ENCODE measurements around the gene BCAR3. TPM values are rescaled to one million over a fixed set of nuclear protein-coding genes. Genes with fewer than 3 reads are reported as not detected.

Gene BCAR3
- total RNA-seq, 4 donors from 2014 or later: 17.1 to 25.0 (median 22.9) TPM

DNA sequence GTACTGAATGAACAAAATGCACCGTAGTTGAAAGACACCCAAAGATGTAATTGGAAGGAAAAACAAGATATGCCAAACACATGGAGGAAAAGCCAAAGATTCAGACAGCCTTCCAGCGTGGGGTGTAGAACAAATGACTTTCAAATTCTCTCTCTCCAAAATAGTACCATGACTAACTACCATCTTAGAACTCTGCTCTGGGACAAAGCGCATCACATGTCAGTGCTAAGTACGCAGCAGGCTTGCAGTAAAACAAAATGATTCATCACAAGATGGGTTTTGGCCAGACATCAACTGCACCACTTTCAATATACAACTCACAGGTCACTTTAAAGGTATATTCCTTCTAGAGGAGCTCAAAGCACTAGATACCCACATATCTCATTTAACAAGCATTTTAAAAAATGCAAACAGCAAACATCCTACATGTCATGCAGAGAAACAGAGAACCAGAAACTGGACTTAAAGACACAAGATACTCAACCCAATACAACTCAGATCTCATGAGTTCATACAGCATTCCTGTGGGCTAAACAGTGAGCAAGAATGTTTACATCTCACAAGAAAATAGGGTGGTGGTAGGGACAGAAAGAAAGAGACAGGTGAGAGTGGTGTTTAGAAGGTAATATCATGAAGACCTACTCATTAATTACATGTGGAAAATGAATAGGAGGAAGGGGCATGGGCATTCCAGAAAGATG, 75.7 kb downstream of the BCAR3 start:
- TF ChIP-seq, protein P1, sequence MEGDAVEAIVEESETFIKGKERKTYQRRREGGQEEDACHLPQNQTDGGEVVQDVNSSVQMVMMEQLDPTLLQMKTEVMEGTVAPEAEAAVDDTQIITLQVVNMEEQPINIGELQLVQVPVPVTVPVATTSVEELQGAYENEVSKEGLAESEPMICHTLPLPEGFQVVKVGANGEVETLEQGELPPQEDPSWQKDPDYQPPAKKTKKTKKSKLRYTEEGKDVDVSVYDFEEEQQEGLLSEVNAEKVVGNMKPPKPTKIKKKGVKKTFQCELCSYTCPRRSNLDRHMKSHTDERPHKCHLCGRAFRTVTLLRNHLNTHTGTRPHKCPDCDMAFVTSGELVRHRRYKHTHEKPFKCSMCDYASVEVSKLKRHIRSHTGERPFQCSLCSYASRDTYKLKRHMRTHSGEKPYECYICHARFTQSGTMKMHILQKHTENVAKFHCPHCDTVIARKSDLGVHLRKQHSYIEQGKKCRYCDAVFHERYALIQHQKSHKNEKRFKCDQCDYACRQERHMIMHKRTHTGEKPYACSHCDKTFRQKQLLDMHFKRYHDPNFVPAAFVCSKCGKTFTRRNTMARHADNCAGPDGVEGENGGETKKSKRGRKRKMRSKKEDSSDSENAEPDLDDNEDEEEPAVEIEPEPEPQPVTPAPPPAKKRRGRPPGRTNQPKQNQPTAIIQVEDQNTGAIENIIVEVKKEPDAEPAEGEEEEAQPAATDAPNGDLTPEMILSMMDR (IDR thresholded peaks at IDR 0.05 in 4 of 5, conservative IDR thresholded peaks at IDR 0.05 in 1 of 5): no peak
- TF ChIP-seq POLR2A (IDR thresholded peaks at IDR 0.05): peak; percentile 73 to 80
- ATAC-seq: peak; percentile 89 to 93
- in situ Hi-C loops (cut with MboI; ENCODE audit: low sequenced_read_pairs in 4 of 4): no loop called here

DNA sequence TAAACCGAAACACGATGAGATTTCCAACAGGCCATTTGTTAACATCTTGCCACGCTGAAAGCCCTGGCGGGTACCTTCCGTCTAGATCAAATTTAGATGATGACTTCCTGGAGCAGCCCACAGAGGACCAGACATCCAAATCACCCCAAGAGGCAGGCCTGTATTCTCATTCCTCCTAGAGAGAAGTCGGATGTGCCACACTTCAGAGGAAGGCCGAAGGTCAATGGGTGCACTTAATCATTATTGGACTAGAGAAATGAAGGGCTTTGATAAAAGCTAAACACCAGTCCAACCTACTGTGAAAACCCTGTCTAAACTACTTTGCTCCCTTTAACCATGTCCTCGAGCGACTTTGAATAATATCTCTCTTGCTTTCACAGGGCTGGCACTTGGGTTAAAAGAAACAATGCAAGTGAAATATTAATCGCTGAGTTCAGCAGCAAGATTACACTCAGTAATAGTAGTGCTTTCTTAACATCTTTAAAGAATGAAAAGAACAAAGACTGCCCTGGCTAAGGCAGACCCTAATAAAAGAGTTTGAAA, 76.5 kb downstream of the BCAR3 start:
- Histone ChIP-seq H3K9me3 (no peaks in the 10 kb centered on the region), H3K4me1 (peaks cover 81 to 96% of the 10 kb centered on the region in 2 donors), H3K27me3 (no peaks in the 10 kb centered on the region), H3K4me3 (peak overlapping the region in 1 of 4 donors; percentile 14), H3K27ac (peak overlapping the region; percentile 84 to 90 (median 87)), H3K36me3 (no peaks in the 10 kb centered on the region)
- DNase-seq (no peak), ATAC-seq (no peak)
- in situ Hi-C loops (cut with MboI; ENCODE audit: low sequenced_read_pairs in 4 of 4) (no loop called here), intact Hi-C loops (cut with DNase I; ENCODE audit: low total_unique reads) (loop anchor here (5.0 kb wide), 2 partner anchors 38 to 158 kb away; partner anchors contain the start of gene FNBP1L)
- TF ChIP-seq, protein P1 (IDR thresholded peaks at IDR 0.05 in 4 of 5, conservative IDR thresholded peaks at IDR 0.05 in 1 of 5): no peak
- TF ChIP-seq POLR2A (IDR thresholded peaks at IDR 0.05): no peak

More for the DNA sequence above, 75.7 kb downstream of the BCAR3 start:
- peak; percentile 79 to 80 for DNase-seq
- Histone ChIP-seq H3K27ac (peak overlapping the region; percentile 84 to 90 (median 87)), H3K27me3 (no peaks in the 10 kb centered on the region), H3K36me3 (no peaks in the 10 kb centered on the region), H3K9me3 (no peaks in the 10 kb centered on the region), H3K4me1 (peaks cover 73 to 96% of the 10 kb centered on the region in 2 donors), H3K4me3 (peak overlapping the region in 1 of 4 donors; percentile 14)
- intact Hi-C loops (cut with DNase I; ENCODE audit: low total_unique reads): loop anchor here (5.0 kb wide), 2 partner anchors 39 to 159 kb away; partner anchors contain the start of gene FNBP1L

DNA sequence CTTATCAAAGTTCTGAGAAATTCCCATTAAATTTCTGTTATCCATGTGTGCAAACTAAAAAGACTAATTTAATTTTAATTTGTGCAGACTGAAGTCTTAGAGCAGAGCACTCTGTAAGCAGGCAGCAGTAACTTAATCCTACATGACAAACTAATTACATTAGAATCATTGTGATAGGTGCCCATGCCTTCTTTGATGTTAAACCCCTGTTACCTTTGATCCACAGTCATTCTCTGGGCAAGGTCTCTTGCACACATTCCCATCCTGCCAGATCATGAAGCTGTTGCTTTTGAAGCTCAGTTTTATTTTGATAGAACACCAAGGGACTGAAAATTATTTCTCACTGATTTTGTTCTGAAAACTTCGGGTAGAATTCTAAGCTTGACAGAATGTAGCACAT, 77.2 kb downstream of the BCAR3 start:
- no peak for TF ChIP-seq POLR2A (IDR thresholded peaks at IDR 0.05)
- TF ChIP-seq, protein P1 (IDR thresholded peaks at IDR 0.05 in 4 of 5, conservative IDR thresholded peaks at IDR 0.05 in 1 of 5): no peak
- ATAC-seq (no peak), DNase-seq (no peak)
- Histone ChIP-seq H3K27me3 (no peaks in the 10 kb centered on the region), H3K4me1 (peaks cover 82 to 96% of the 10 kb centered on the region in 2 donors), H3K27ac (peak overlapping the region; percentile 84 to 90 (median 87)), H3K36me3 (no peaks in the 10 kb centered on the region), H3K4me3 (no peak overlapping the region), H3K9me3 (no peaks in the 10 kb centered on the region)
- in situ Hi-C loops (cut with MboI; ENCODE audit: low sequenced_read_pairs in 4 of 4): no loop called here
- intact Hi-C loops (cut with DNase I; ENCODE audit: low total_unique reads): no loop called here

DNA sequence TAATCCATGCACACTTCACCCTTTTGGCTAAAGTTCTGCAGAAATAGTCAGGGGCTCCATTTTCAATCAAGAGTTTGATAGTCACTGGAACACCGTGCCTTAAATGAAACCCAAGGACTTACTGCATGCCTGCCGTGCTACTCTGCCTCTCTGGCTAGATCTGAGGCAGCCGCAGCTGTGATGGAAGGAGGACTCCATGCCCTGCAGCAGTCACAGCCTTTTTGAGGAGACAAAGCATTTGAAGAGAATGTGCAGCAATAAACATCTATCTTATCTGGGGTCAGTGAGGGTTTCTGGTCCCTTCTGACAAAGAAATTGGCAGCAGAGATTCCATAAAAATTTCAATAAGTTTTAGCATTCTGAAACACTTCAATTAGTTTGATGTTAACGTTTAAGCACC, 78.0 kb downstream of the BCAR3 start:
- in situ Hi-C loops (cut with MboI; ENCODE audit: low sequenced_read_pairs in 4 of 4): no loop called here
- TF ChIP-seq, protein P1 (IDR thresholded peaks at IDR 0.05 in 4 of 5, conservative IDR thresholded peaks at IDR 0.05 in 1 of 5): no peak
- TF ChIP-seq POLR2A (IDR thresholded peaks at IDR 0.05): no peak
- intact Hi-C loops (cut with DNase I; ENCODE audit: low total_unique reads): no loop called here
- peaks cover 82 to 96% of the 10 kb centered on the region in 2 donors for H3K4me1 ChIP-seq
- ATAC-seq (no peak), DNase-seq (no peak)
- H3K4me3 ChIP-seq: no peak overlapping the region
- no peaks in the 10 kb centered on the region for H3K36me3 ChIP-seq
- peak overlapping the region; percentile 84 to 90 (median 87) for H3K27ac ChIP-seq
- H3K9me3 ChIP-seq: no peaks in the 10 kb centered on the region
- H3K27me3 ChIP-seq: no peaks in the 10 kb centered on the region

Data from gastrocnemius medialis (tissue), 4 donors.